Osteoblast (primary cell): Measurements from ENCODE around the gene NKPD1. TPM values are rescaled to one million over a fixed set of nuclear protein-coding genes. Genes with fewer than 3 reads are reported as not detected.

Experiments
- DNase-seq: peaks from one replicate; pipeline ENCODE4 v3.0.0; 2011; ENCODE audit warnings: low spot score, mixed read lengths; ENCODE audit not compliant: insufficient read length; ENCODE audit errors: missing footprints
- H2AFZ ChIP-seq: 2 replicates; pipeline ENCODE4 v1.6.0; 2011; ENCODE audit warnings: mild to moderate bottlenecking, low read length
- H3K27ac ChIP-seq: 2 replicates; pipeline ENCODE4 v1.5.1; 2011; ENCODE audit warnings: mild to moderate bottlenecking, low read depth, low read length, moderate library complexity
- H3K27me3 ChIP-seq: 2 replicates; pipeline ENCODE4 v1.6.0; 2012; ENCODE audit warnings: mild to moderate bottlenecking, control low read depth, inconsistent platforms, low read length, moderate library complexity; ENCODE audit not compliant: insufficient read depth
- H3K36me3 ChIP-seq: 2 replicates; pipeline ENCODE4 v1.5.1; 2011; ENCODE audit warnings: mild to moderate bottlenecking, low read length, control low read depth, moderate library complexity; ENCODE audit not compliant: insufficient read depth
- H3K4me1 ChIP-seq: 2 replicates; pipeline ENCODE4 v1.5.1; 2011; ENCODE audit warnings: mild to moderate bottlenecking, low read length, control low read depth, moderate library complexity; ENCODE audit not compliant: insufficient read depth
- H3K4me2 ChIP-seq: 2 replicates; pipeline ENCODE4 v1.6.0; 2011; ENCODE audit warnings: mild to moderate bottlenecking, low read length; ENCODE audit not compliant: insufficient read depth
- H3K4me3 ChIP-seq: fragments of 200-600 bp; sonication (generic); 3 replicates; pipeline ENCODE4 v1.5.1; 2012; ENCODE audit warnings: mild to moderate bottlenecking, low read length, inconsistent platforms; ENCODE audit not compliant: insufficient read depth
- H3K79me2 ChIP-seq: 2 replicates; pipeline ENCODE4 v1.6.0; 2012; ENCODE audit warnings: mild to moderate bottlenecking, low read length, control low read depth, inconsistent platforms; ENCODE audit not compliant: insufficient read depth
- H3K9me3 ChIP-seq: 2 replicates; pipeline ENCODE4 v1.5.1; 2011; ENCODE audit warnings: low read depth, low read length, control low read depth
- H4K20me1 ChIP-seq: 2 replicates; pipeline ENCODE4 v1.6.0; 2012; ENCODE audit warnings: mild to moderate bottlenecking, low read length, control low read depth; ENCODE audit not compliant: insufficient read depth
- CTCF ChIP-seq: IDR thresholded peaks from 2 replicates; pipeline ENCODE4 v1.5.1; 2011; ENCODE audit warnings: mild to moderate bottlenecking, low read depth, low read length, moderate library complexity; ENCODE audit errors: extremely low read depth
- total RNA-seq: library from RNA; depleted of rRNA; stranded (reverse); fragments of >200 nt; gene quantifications from 2 replicates; pipeline ENCODE4 v1.2.3, GENCODE V29; 2012

NKPD1 gene
- total RNA-seq, 1 donor, result not detected

- Histone ChIP-seq H3K27ac (no peak overlapping the region), H3K9me3 (no peaks in the 10 kb centered on the region), H3K36me3 (no peaks in the 10 kb centered on the region), H3K4me1 (peaks cover 13% of the 10 kb centered on the region), H3K27me3 (no peaks in the 10 kb centered on the region), H2AFZ (no peak overlapping the region), H3K4me2 (no peak overlapping the region), H4K20me1 (no peaks in the 10 kb centered on the region), H3K4me3 (no peak overlapping the region), H3K79me2 (no peaks in the 10 kb centered on the region)
- no peak for TF ChIP-seq CTCF
- DNase-seq, result peak; percentile 58
Measured at GRCh38 chr19:45170146-45171106, 9.6 kb upstream of the NKPD1 start.

GRCh38 chr19:45169602-45170001 lies 8.8 kb upstream of the NKPD1 start:
- no peaks in the 10 kb centered on the region for H3K79me2 ChIP-seq
- no peaks in the 10 kb centered on the region for H4K20me1 ChIP-seq
- H3K27me3 ChIP-seq, result no peaks in the 10 kb centered on the region
- H3K27ac ChIP-seq, result no peak overlapping the region
- no peaks in the 10 kb centered on the region for H3K9me3 ChIP-seq
- H3K36me3 ChIP-seq, result no peaks in the 10 kb centered on the region
- no peak overlapping the region for H2AFZ ChIP-seq
- no peak overlapping the region for H3K4me3 ChIP-seq
- peak; percentile 53 for DNase-seq
- no peak for TF ChIP-seq CTCF
- H3K4me1 ChIP-seq, result peaks cover 15% of the 10 kb centered on the region
- H3K4me2 ChIP-seq, result no peak overlapping the region

DNA sequence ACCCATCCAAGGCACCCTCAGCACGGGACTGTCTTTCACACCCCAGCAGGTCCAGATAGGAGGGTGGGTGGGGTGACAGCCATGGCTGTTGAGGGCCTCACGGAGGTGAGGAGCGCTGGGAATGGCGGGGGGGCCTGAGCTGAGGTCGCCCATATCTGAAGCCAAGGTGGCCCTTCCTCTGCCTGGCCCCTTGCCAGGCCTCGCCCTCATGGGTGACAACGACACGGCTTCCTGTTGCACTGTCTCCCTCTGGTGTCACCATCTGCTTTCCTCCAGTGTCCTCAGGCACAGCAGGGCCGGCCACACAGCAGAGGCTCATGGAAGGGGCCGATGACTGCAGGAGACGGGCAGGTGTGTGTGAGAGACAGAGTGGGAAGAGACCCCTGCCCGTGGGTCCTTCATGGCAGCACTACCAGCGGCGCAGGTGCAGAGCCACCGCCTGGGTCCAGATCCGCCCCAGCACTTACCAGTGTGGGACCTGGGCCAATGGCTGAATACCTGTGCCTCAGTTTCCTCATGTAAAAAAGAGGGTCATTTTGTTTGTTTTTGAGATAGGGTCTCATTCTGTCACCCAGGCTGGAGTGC lies 8.1 kb upstream of the NKPD1 start:
- H2AFZ ChIP-seq, result no peak overlapping the region
- H3K27me3 ChIP-seq, result no peaks in the 10 kb centered on the region
- DNase-seq, result peak; percentile 73
- H3K9me3 ChIP-seq, result no peaks in the 10 kb centered on the region
- no peak overlapping the region for H3K4me2 ChIP-seq
- H3K27ac ChIP-seq, result no peak overlapping the region
- no peak for TF ChIP-seq CTCF
- no peak overlapping the region for H3K4me3 ChIP-seq
- no peaks in the 10 kb centered on the region for H3K36me3 ChIP-seq
- H3K4me1 ChIP-seq, result peaks cover 14% of the 10 kb centered on the region
- no peaks in the 10 kb centered on the region for H3K79me2 ChIP-seq
- no peaks in the 10 kb centered on the region for H4K20me1 ChIP-seq

GRCh38 chr19:45166723-45167252 lies 6.0 kb upstream of the NKPD1 start:
- H3K27ac ChIP-seq, result no peak overlapping the region
- TF ChIP-seq CTCF, result no peak
- no peaks in the 10 kb centered on the region for H3K79me2 ChIP-seq
- peak; percentile 61 for DNase-seq
- no peak overlapping the region for H3K4me2 ChIP-seq
- no peaks in the 10 kb centered on the region for H3K36me3 ChIP-seq
- no peak overlapping the region for H3K4me3 ChIP-seq
- H3K27me3 ChIP-seq, result peaks cover 2% of the 10 kb centered on the region
- H4K20me1 ChIP-seq, result no peaks in the 10 kb centered on the region
- H2AFZ ChIP-seq, result no peak overlapping the region
- H3K4me1 ChIP-seq, result peaks cover 8% of the 10 kb centered on the region
- no peaks in the 10 kb centered on the region for H3K9me3 ChIP-seq
